ENCODE results near the gene RABGAP1L. TPM values are rescaled to one million over a fixed set of nuclear protein-coding genes. Genes with fewer than 3 reads are reported as not detected.

RABGAP1L gene
- total and polyA plus RNA-seq, 11 donors = 18.6 to 195 (median 98.4) TPM

GRCh38 chr1:174742805-174743653 is 583.7 kb downstream of the RABGAP1L start:
- 75 to 85% (median 78%) methylated on average over 3 of the region's 3 CpGs for WGBS, 4 donors
- no peaks in the 10 kb centered on the region for H3K36me3 ChIP-seq
- intact Hi-C loops (cut with DNase I) = loop anchor here in 9 of 10 donors (2.0 to 10.0 kb wide), 5 partner anchors 478 to 648 kb away; no protein-coding TSS in a partner anchor
- ATAC-seq (no peak), DNase-seq (no peak)
- H3K9me3 ChIP-seq = no peaks in the 10 kb centered on the region
- TF ChIP-seq POLR2A (IDR thresholded peaks at IDR 0.05) = no peak
- TF ChIP-seq CTCF (IDR thresholded peaks at IDR 0.05) = no peak
- no peak overlapping the region for H3K27ac ChIP-seq
- H3K4me3 ChIP-seq = no peak overlapping the region
- no peaks in the 10 kb centered on the region for H3K27me3 ChIP-seq
- H3K4me1 ChIP-seq = peaks cover 0 to 13% (median 0%) of the 10 kb centered on the region in 12 donors

GRCh38 chr1:174743654-174744561 is 584.6 kb downstream of the RABGAP1L start:
- 37% methylated on average over 4 of the region's 4 CpGs for WGBS, 4 donors
- intact Hi-C loops (cut with DNase I) = loop anchor here (2.0 to 10.0 kb wide), 6 partner anchors 479 to 649 kb away; no protein-coding TSS in a partner anchor
- no peaks in the 10 kb centered on the region for H3K27me3 ChIP-seq
- H3K4me3 ChIP-seq = no peak overlapping the region
- TF ChIP-seq POLR2A (IDR thresholded peaks at IDR 0.05) (no peak), CTCF (IDR thresholded peaks at IDR 0.05) (peak; percentile 57 to 82 (median 69))
- DNase-seq (no peak), ATAC-seq (peak in 1 of 4 donors; percentile 45)
- no peak overlapping the region for H3K27ac ChIP-seq
- no peaks in the 10 kb centered on the region for H3K9me3 ChIP-seq
- no peaks in the 10 kb centered on the region for H3K36me3 ChIP-seq
- peaks cover 0 to 13% (median 0%) of the 10 kb centered on the region in 12 donors for H3K4me1 ChIP-seq

GRCh38 chr1:174744886-174745285 is 585.6 kb downstream of the RABGAP1L start:
- Histone ChIP-seq H3K9me3 (no peaks in the 10 kb centered on the region), H3K4me1 (peaks cover 0 to 11% (median 0%) of the 10 kb centered on the region in 12 donors), H3K4me3 (no peak overlapping the region), H3K27me3 (no peaks in the 10 kb centered on the region), H3K27ac (no peak overlapping the region), H3K36me3 (no peaks in the 10 kb centered on the region)
- DNase-seq (no peak), ATAC-seq (no peak)
- TF ChIP-seq POLR2A (IDR thresholded peaks at IDR 0.05) (no peak), CTCF (IDR thresholded peaks at IDR 0.05) (no peak)
- WGBS, 4 donors = 74 to 84% (median 82%) methylated on average over 2 of the region's 2 CpGs
- intact Hi-C loops (cut with DNase I) = loop anchor here in 7 of 10 donors (2.0 to 10.0 kb wide), 5 partner anchors 482 to 650 kb away; no protein-coding TSS in a partner anchor
